Uterus (tissue), 2 donors: ENCODE results near the gene PPIH.
"Not testable (repeated sequence)": the region's sequence is repeated elsewhere in the genome, so short reads cannot be mapped to it uniquely, and the experiment has no call there.

Source experiments
- POLR2A ChIP-seq, 2 donors: fragments of 450-650 bp; IDR thresholded peaks; one replicate each; pipeline ENCODE4 v1.6.1; 2016; ENCODE audit warnings: antibody characterized with exemption in 2 of 2, mild to moderate bottlenecking in 1 of 2, moderate library complexity in 1 of 2
- TF ChIP-seq, protein P1 (sequence below), 4 experiments: fragments of 200-600 bp in 2 of 4; fragments of 450-650 bp in 2 of 4; sonication (generic) in 2 of 4; IDR thresholded peaks; one replicate each; pipeline ENCODE4 v1.5.1; 2016 to 2019; ENCODE audit warnings: antibody characterized with exemption in 4 of 4, mild to moderate bottlenecking in 2 of 4, moderate library complexity in 1 of 4

- TF ChIP-seq, protein P1, sequence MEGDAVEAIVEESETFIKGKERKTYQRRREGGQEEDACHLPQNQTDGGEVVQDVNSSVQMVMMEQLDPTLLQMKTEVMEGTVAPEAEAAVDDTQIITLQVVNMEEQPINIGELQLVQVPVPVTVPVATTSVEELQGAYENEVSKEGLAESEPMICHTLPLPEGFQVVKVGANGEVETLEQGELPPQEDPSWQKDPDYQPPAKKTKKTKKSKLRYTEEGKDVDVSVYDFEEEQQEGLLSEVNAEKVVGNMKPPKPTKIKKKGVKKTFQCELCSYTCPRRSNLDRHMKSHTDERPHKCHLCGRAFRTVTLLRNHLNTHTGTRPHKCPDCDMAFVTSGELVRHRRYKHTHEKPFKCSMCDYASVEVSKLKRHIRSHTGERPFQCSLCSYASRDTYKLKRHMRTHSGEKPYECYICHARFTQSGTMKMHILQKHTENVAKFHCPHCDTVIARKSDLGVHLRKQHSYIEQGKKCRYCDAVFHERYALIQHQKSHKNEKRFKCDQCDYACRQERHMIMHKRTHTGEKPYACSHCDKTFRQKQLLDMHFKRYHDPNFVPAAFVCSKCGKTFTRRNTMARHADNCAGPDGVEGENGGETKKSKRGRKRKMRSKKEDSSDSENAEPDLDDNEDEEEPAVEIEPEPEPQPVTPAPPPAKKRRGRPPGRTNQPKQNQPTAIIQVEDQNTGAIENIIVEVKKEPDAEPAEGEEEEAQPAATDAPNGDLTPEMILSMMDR (IDR thresholded peaks at IDR 0.05) = not testable (repeated sequence)
- not testable (repeated sequence) for TF ChIP-seq POLR2A (IDR thresholded peaks at IDR 0.05)
Measured at GRCh38 chr1:42725820-42726219, 67.6 kb downstream of the PPIH start.
